Measurements from ENCODE around the gene EZH1. TPM values are rescaled to one million over a fixed set of nuclear protein-coding genes. Genes with fewer than 3 reads are reported as not detected.

The EZH1 gene
- total and polyA plus RNA-seq, 2 experiments from 2014 or later = 9.5 to 22.5 TPM

DNA sequence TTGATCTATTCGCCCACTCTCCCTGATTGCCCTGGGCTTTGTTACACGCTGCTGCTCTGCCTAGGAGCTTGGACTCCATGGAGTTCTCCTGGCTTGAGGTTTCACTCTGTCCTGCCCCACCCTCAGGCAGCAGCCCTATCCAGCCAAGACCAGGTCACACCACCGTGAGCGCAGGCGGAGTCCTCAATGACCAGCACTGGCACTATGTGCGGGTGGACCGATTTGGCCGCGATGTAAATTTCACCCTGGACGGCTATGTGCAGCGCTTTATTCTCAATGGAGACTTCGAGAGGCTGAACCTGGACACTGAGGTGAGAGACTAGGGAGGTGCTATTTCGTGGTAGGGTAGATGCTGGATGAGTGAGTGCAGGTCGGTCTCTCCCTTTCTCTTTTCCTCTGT is 59.0 kb downstream of the EZH1 start:
- Histone ChIP-seq H4K20me1 (ENCODE audit: insufficient read depth, poor library complexity, severe bottlenecking) (no peaks in the 10 kb centered on the region), H3K27me3 (no peaks in the 10 kb centered on the region), H2AFZ (no peak overlapping the region), H3K4me2 (no peak overlapping the region), H3K36me3 (replicated peaks; ENCODE audit: insufficient read depth, low read depth) (no peaks in the 10 kb centered on the region), H3K4me1 (ENCODE audit: insufficient read depth) (peaks cover 4% of the 10 kb centered on the region), H3K27ac (no peak overlapping the region), H3K9me2 (replicated peaks; ENCODE audit: insufficient read depth) (no peaks in the 10 kb centered on the region), H3K4me3 (no peak overlapping the region), H3K79me2 (peaks cover 2% of the 10 kb centered on the region), H3K9me3 (ENCODE audit: low read depth) (no peaks in the 10 kb centered on the region)
- no peak for TF ChIP-seq EZH2phosphoT487 (IDR thresholded peaks at IDR 0.05; ENCODE audit: low read depth, severe bottlenecking, unreplicated experiment)
- no peak for TF ChIP-seq EZH2 (IDR thresholded peaks at IDR 0.05; ENCODE audit: borderline replicate concordance)
- TF ChIP-seq, protein P1, sequence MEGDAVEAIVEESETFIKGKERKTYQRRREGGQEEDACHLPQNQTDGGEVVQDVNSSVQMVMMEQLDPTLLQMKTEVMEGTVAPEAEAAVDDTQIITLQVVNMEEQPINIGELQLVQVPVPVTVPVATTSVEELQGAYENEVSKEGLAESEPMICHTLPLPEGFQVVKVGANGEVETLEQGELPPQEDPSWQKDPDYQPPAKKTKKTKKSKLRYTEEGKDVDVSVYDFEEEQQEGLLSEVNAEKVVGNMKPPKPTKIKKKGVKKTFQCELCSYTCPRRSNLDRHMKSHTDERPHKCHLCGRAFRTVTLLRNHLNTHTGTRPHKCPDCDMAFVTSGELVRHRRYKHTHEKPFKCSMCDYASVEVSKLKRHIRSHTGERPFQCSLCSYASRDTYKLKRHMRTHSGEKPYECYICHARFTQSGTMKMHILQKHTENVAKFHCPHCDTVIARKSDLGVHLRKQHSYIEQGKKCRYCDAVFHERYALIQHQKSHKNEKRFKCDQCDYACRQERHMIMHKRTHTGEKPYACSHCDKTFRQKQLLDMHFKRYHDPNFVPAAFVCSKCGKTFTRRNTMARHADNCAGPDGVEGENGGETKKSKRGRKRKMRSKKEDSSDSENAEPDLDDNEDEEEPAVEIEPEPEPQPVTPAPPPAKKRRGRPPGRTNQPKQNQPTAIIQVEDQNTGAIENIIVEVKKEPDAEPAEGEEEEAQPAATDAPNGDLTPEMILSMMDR (IDR thresholded peaks at IDR 0.05; ENCODE audit: poor library complexity) = no peak
- 93% methylated on average over 14 of the region's 14 CpGs for WGBS (ENCODE audit: low lambda C conversion rate, missing lambda C conversion rate)
- DNase-seq (ENCODE audit: low spot score) = no peak

DNA sequence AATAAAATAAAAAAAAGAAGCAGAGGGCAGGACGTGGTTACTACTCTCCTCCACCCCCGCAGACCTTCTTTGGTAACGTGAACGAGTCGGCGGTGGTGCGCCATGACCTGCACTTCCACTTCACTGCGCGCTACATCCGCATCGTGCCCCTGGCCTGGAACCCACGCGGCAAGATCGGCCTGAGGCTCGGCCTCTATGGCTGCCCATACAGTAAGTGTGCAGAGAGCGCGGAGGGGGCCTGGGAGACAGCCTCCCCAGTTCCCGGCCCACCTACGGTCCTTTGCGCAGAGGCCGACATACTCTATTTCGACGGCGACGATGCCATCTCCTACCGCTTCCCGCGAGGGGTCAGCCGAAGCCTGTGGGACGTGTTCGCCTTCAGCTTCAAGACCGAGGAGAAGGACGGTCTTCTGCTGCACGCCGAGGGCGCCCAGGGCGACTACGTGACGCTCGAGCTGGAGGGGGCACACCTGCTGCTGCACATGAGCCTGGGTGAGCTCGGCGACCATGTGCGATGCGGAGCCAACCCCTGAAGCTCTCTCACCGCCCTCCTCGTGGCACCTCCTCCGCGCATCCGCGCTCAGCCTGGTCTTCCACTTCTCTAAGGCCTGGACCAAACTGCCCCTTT is 59.8 kb downstream of the EZH1 start:
- H3K9me2 ChIP-seq (replicated peaks; ENCODE audit: insufficient read depth) = no peaks in the 10 kb centered on the region
- no peak for DNase-seq (ENCODE audit: low spot score)

DNA sequence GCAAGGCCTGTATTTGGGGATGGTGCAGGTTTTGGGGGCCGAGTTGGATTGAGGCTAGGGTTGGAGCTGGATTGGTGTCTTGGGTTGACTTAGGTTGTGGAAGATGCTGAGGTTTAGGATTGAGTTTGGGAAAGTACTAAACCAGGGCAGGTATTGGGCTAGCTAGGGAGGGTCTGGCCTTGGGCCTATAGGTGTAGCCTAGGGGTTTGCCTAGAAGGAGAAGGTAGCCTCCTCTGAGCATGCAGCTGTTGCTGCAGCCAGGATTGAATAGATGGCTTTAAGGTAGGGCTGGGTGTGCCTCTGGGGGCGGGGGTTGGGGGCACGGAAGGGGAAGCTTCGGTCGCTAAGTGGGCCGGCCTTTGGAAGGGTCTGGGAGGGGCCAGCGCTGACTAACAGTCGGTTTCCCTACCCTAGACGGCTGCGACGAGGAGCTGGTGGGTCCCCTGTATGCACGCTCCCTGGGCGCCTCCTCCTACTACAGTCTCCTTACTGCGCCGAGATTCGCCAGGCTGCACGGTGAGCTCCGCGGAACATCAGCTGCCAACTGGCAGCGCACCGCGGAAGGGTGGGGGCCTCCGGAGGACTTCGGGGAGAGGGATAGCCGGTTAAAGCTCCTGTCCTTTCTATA is 61.3 kb downstream of the EZH1 start:
- H3K27ac ChIP-seq = peak overlapping the region; percentile 53
- no peaks in the 10 kb centered on the region for H3K36me3 ChIP-seq (replicated peaks; ENCODE audit: insufficient read depth, low read depth)
- H3K79me2 ChIP-seq = peaks cover 2% of the 10 kb centered on the region
- H4K20me1 ChIP-seq (ENCODE audit: insufficient read depth, poor library complexity, severe bottlenecking) = no peaks in the 10 kb centered on the region
- TF ChIP-seq EZH2phosphoT487 (IDR thresholded peaks at IDR 0.05; ENCODE audit: low read depth, severe bottlenecking, unreplicated experiment) (no peak), EZH2 (IDR thresholded peaks at IDR 0.05; ENCODE audit: borderline replicate concordance) (no peak)
- TF ChIP-seq, protein P1 (IDR thresholded peaks at IDR 0.05; ENCODE audit: poor library complexity) = no peak
- peaks cover 20% of the 10 kb centered on the region for H3K4me1 ChIP-seq (ENCODE audit: insufficient read depth)
- no peaks in the 10 kb centered on the region for H3K9me3 ChIP-seq (ENCODE audit: low read depth)
- no peak overlapping the region for H2AFZ ChIP-seq
- no peak overlapping the region for H3K4me3 ChIP-seq
- 56% methylated on average over 21 of the region's 25 CpGs for WGBS (ENCODE audit: low lambda C conversion rate, missing lambda C conversion rate)
- H3K9me2 ChIP-seq (replicated peaks; ENCODE audit: insufficient read depth) = no peaks in the 10 kb centered on the region
- H3K4me2 ChIP-seq = peak overlapping the region; percentile 96
- no peak for DNase-seq (ENCODE audit: low spot score)
- H3K27me3 ChIP-seq = no peaks in the 10 kb centered on the region

More for the DNA sequence above, 59.8 kb downstream of the EZH1 start:
- H3K4me3 ChIP-seq = no peak overlapping the region
- no peaks in the 10 kb centered on the region for H4K20me1 ChIP-seq (ENCODE audit: insufficient read depth, poor library complexity, severe bottlenecking)
- no peaks in the 10 kb centered on the region for H3K9me3 ChIP-seq (ENCODE audit: low read depth)
- H3K4me2 ChIP-seq = no peak overlapping the region
- 96% methylated on average over 50 of the region's 50 CpGs for WGBS (ENCODE audit: low lambda C conversion rate, missing lambda C conversion rate)
- H3K27ac ChIP-seq = no peak overlapping the region
- no peak overlapping the region for H2AFZ ChIP-seq
- TF ChIP-seq EZH2 (IDR thresholded peaks at IDR 0.05; ENCODE audit: borderline replicate concordance) (no peak), EZH2phosphoT487 (IDR thresholded peaks at IDR 0.05; ENCODE audit: low read depth, severe bottlenecking, unreplicated experiment) (no peak)
- TF ChIP-seq, protein P1 (IDR thresholded peaks at IDR 0.05; ENCODE audit: poor library complexity) = no peak
- peaks cover 6% of the 10 kb centered on the region for H3K4me1 ChIP-seq (ENCODE audit: insufficient read depth)
- no peaks in the 10 kb centered on the region for H3K36me3 ChIP-seq (replicated peaks; ENCODE audit: insufficient read depth, low read depth)
- peaks cover 2% of the 10 kb centered on the region for H3K79me2 ChIP-seq
- no peaks in the 10 kb centered on the region for H3K27me3 ChIP-seq
